Hematopoietic multipotent progenitor cell treated with erythropoietin and hydrocortisone succinate and interleukin-3 and kit ligand, for 17 days (in vitro differentiated cells): Measurements from ENCODE around the gene ZNF382.

Experiments used
- DNase-seq: peaks from one replicate; pipeline ENCODE4 v3.0.0-alpha.2; 2015; ENCODE audit warnings: low spot score

The ZNF382 gene

DNA sequence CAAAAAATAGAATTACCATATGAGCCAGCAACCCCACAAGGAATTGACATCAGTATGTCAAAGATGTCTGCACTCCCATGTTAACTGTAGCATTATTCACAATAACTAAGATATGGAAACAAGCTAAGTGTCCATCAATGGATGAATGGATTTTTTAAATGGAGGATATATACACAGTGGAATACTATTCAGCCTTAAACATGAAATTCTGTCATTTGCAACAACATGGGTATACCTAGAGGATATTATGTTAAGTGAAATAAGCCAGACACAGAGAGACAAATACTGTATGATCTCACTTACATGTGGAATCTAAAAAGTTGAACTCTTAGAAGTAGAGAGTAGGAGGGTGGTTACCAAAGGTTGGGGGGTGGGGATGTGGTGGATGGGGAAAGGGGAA lies 74.3 kb downstream of the ZNF382 start:
- DNase-seq = no peak
